ENCODE results near the gene AP1M2.

- TF ChIP-seq CTCF (IDR thresholded peaks at IDR 0.05): no peak
- no peak for TF ChIP-seq POLR2A (IDR thresholded peaks at IDR 0.05)
Observed at GRCh38 chr19:10566658-10567410, 20.3 kb downstream of the AP1M2 start.

Measured in adrenal gland (tissue), 5 donors.